Measurements from ENCODE around the gene NAA15. TPM values are rescaled to one million over a fixed set of nuclear protein-coding genes. Genes with fewer than 3 reads are reported as not detected.

The NAA15 gene
- polyA plus RNA-seq, 1 of the 3 experiments (the other 2 are of a cell fraction), result 7.1 TPM

- Histone ChIP-seq H3F3A (replicated peaks; ENCODE audit: insufficient read depth) (peaks cover 10% of the 10 kb centered on the region), H3K27me3 (ENCODE audit: insufficient read depth) (no peaks in the 10 kb centered on the region), H3K4me2 (no peak overlapping the region), H3K27ac (ENCODE audit: low read depth in 2 of 2, low read length in 1 of 2) (no peak overlapping the region), H3K4me1 (ENCODE audit: control insufficient read depth in 1 of 2, insufficient read depth in 2 of 2, low read depth in 1 of 2, low read length in 1 of 2) (0 out of 4 replicates have a peak, but pooled peaks cover 0 to 5% of the 10 kb centered on the region in 2 experiments), H4K20me1 (ENCODE audit: insufficient read depth) (no peaks in the 10 kb centered on the region), H3K9me3 (no peaks in the 10 kb centered on the region), H3K9me2 (no peaks in the 10 kb centered on the region), H2AFZ (ENCODE audit: low read depth) (no peak overlapping the region), H3K36me3 (replicated peaks in 1 of 2; ENCODE audit: control insufficient read depth in 1 of 2, insufficient read depth in 2 of 2, low read length in 1 of 2) (peaks cover 47 to 74% of the 10 kb centered on the region in 2 experiments), H3K79me2 (ENCODE audit: insufficient read depth) (peaks cover 26% of the 10 kb centered on the region), H3K9ac (no peak overlapping the region), H3K4me3 (ENCODE audit: low read depth in 2 of 2, low read length in 1 of 2) (no peak overlapping the region)
- no peak for DNase-seq
- no peak for TF ChIP-seq TCF12 (IDR thresholded peaks at IDR 0.05)
- no peak for TF ChIP-seq CHD2 (IDR thresholded peaks at IDR 0.05; ENCODE audit: low read length, partially characterized antibody)
- no peak for TF ChIP-seq ELF1 (IDR thresholded peaks at IDR 0.05)
- no peak for TF ChIP-seq FOSL2 (IDR thresholded peaks at IDR 0.05; ENCODE audit: borderline replicate concordance, low read depth)
- TF ChIP-seq SMC3 (IDR thresholded peaks at IDR 0.05; ENCODE audit: low read depth, low read length), result no peak
- TF ChIP-seq MEF2A (IDR thresholded peaks at IDR 0.05; ENCODE audit: borderline replicate concordance, low read depth), result no peak
- no peak for TF ChIP-seq ZBTB33 (IDR thresholded peaks at IDR 0.05; ENCODE audit: borderline replicate concordance, low read depth)
- TF ChIP-seq SIN3A (IDR thresholded peaks at IDR 0.05; ENCODE audit: borderline replicate concordance, low read depth, low read length), result no peak
- no peak for TF ChIP-seq YY1 (IDR thresholded peaks at IDR 0.05; ENCODE audit: low read depth)
- TF ChIP-seq JUND (IDR thresholded peaks at IDR 0.05), result no peak
- TF ChIP-seq, protein P1, sequence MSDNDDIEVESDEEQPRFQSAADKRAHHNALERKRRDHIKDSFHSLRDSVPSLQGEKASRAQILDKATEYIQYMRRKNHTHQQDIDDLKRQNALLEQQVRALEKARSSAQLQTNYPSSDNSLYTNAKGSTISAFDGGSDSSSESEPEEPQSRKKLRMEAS (IDR thresholded peaks at IDR 0.05; ENCODE audit: low read depth), result no peak
- WGBS (ENCODE audit: low lambda C conversion rate), result 95% methylated on average over 1 of the region's 1 CpG
- ChIA-PET CTCF (interaction anchor here (0.7 to 1.0 kb wide), 2 partner anchors 10 to 248 kb away, joined by 3 read pairs; no protein-coding TSS in a partner anchor), POLR2A (no interaction called here)
These were observed 67.7 kb downstream of the NAA15 start for GRCh38 chr4:139368998-139369397.

- ChIA-PET CTCF (interaction anchor here (2.0 kb wide), 1 partner anchor 14 kb away, joined by 5 read pairs; no protein-coding TSS in a partner anchor), POLR2A (no interaction called here)
- Histone ChIP-seq H3F3A (replicated peaks; ENCODE audit: insufficient read depth) (peaks cover 8% of the 10 kb centered on the region), H3K79me2 (ENCODE audit: insufficient read depth) (peaks cover 10% of the 10 kb centered on the region), H3K4me3 (ENCODE audit: low read depth in 2 of 2, low read length in 1 of 2) (no peak overlapping the region), H3K9me3 (no peaks in the 10 kb centered on the region), H3K36me3 (replicated peaks in 1 of 2; ENCODE audit: control insufficient read depth in 1 of 2, insufficient read depth in 2 of 2, low read length in 1 of 2) (peaks cover 69 to 80% of the 10 kb centered on the region in 2 experiments), H3K4me2 (no peak overlapping the region), H3K9me2 (no peaks in the 10 kb centered on the region), H2AFZ (ENCODE audit: low read depth) (no peak overlapping the region), H4K20me1 (ENCODE audit: insufficient read depth) (no peaks in the 10 kb centered on the region), H3K27ac (ENCODE audit: low read depth in 2 of 2, low read length in 1 of 2) (no peak overlapping the region), H3K9ac (no peak overlapping the region), H3K4me1 (ENCODE audit: control insufficient read depth in 1 of 2, insufficient read depth in 2 of 2, low read depth in 1 of 2, low read length in 1 of 2) (peaks cover 0 to 2% of the 10 kb centered on the region in 2 experiments; a peak in 1 of 4 replicates), H3K27me3 (ENCODE audit: insufficient read depth) (no peaks in the 10 kb centered on the region)
- WGBS (ENCODE audit: low lambda C conversion rate), result 100% methylated on average over 1 of the region's 1 CpG
- DNase-seq, result no peak
- no peak for TF ChIP-seq FOXJ3 (CRISPR knock-in tag; IDR thresholded peaks at IDR 0.05)
- no peak for TF ChIP-seq YY1 (IDR thresholded peaks at IDR 0.05; ENCODE audit: low read depth)
- TF ChIP-seq, protein P2, sequence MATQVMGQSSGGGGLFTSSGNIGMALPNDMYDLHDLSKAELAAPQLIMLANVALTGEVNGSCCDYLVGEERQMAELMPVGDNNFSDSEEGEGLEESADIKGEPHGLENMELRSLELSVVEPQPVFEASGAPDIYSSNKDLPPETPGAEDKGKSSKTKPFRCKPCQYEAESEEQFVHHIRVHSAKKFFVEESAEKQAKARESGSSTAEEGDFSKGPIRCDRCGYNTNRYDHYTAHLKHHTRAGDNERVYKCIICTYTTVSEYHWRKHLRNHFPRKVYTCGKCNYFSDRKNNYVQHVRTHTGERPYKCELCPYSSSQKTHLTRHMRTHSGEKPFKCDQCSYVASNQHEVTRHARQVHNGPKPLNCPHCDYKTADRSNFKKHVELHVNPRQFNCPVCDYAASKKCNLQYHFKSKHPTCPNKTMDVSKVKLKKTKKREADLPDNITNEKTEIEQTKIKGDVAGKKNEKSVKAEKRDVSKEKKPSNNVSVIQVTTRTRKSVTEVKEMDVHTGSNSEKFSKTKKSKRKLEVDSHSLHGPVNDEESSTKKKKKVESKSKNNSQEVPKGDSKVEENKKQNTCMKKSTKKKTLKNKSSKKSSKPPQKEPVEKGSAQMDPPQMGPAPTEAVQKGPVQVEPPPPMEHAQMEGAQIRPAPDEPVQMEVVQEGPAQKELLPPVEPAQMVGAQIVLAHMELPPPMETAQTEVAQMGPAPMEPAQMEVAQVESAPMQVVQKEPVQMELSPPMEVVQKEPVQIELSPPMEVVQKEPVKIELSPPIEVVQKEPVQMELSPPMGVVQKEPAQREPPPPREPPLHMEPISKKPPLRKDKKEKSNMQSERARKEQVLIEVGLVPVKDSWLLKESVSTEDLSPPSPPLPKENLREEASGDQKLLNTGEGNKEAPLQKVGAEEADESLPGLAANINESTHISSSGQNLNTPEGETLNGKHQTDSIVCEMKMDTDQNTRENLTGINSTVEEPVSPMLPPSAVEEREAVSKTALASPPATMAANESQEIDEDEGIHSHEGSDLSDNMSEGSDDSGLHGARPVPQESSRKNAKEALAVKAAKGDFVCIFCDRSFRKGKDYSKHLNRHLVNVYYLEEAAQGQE (IDR thresholded peaks at IDR 0.05; ENCODE audit: low read depth, low read length), result no peak
- TF ChIP-seq USF2 (IDR thresholded peaks at IDR 0.05; ENCODE audit: borderline replicate concordance, low read depth, low read length), result no peak
- no peak for TF ChIP-seq FOXM1 (IDR thresholded peaks at IDR 0.05; ENCODE audit: low read depth)
- TF ChIP-seq, protein P3, sequence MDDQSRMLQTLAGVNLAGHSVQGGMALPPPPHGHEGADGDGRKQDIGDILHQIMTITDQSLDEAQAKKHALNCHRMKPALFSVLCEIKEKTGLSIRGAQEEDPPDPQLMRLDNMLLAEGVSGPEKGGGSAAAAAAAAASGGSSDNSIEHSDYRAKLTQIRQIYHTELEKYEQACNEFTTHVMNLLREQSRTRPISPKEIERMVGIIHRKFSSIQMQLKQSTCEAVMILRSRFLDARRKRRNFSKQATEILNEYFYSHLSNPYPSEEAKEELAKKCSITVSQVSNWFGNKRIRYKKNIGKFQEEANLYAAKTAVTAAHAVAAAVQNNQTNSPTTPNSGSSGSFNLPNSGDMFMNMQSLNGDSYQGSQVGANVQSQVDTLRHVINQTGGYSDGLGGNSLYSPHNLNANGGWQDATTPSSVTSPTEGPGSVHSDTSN (IDR thresholded peaks at IDR 0.05), result no peak
- TF ChIP-seq ZBTB33 (IDR thresholded peaks at IDR 0.05; ENCODE audit: borderline replicate concordance, low read depth), result no peak
- TF ChIP-seq RCOR1 (IDR thresholded peaks at IDR 0.05; ENCODE audit: low read length), result no peak
- no peak for TF ChIP-seq TAF1 (IDR thresholded peaks at IDR 0.05; ENCODE audit: borderline replicate concordance, low read depth, low read length)
These were observed 72.9 kb downstream of the NAA15 start for GRCh38 chr4:139374251-139374650.

Measured in SK-N-SH (cell line).